GM12878 (cell line): ENCODE data around the gene ERCC1. TPM values are rescaled to one million over a fixed set of nuclear protein-coding genes. Genes with fewer than 3 reads are reported as not detected.
A peak's percentile ranks its signal among the peaks of the same experiment; 100 is the strongest.

Experiments
- BMI1 ChIP-seq: fragments of 450-650 bp; IDR thresholded peaks from 2 replicates; pipeline ENCODE4 v1.6.1; 2016; ENCODE audit warnings: mild to moderate bottlenecking, moderate library complexity, borderline replicate concordance
- CHD1 ChIP-seq: IDR thresholded peaks from 2 replicates; pipeline ENCODE4 v1.6.1; 2012; ENCODE audit warnings: low read depth, low read length, improper control_type of control experiment
- HDAC6 ChIP-seq: fragments of 200-600 bp; sonication (generic); IDR thresholded peaks from one replicate; pipeline ENCODE4 v1.8.0; 2017; ENCODE audit warnings: antibody characterized with exemption; ENCODE audit not compliant: unreplicated experiment
- MTA3 ChIP-seq: IDR thresholded peaks from 2 replicates; pipeline ENCODE4 v1.6.1; 2012; ENCODE audit warnings: low read length, inconsistent platforms, borderline replicate concordance
- MYB ChIP-seq: fragments of 150-350 bp; IDR thresholded peaks from 2 replicates; pipeline ENCODE4 v1.6.1; 2014; ENCODE audit warnings: mild to moderate bottlenecking, low read depth, low read length, borderline replicate concordance
- MYC ChIP-seq: IDR thresholded peaks from 2 replicates; pipeline ENCODE4 v1.6.1; 2011; ENCODE audit warnings: mild to moderate bottlenecking, low read length, moderate library complexity, inconsistent platforms; ENCODE audit not compliant: insufficient read depth, insufficient replicate concordance, insufficient read length, severe bottlenecking
- NFYA ChIP-seq: IDR thresholded peaks from 2 replicates; pipeline ENCODE4 v1.6.1; 2011; ENCODE audit warnings: low read depth, mild to moderate bottlenecking, low read length, improper control_type of control experiment, borderline replicate concordance
- RCOR1 ChIP-seq: conservative IDR thresholded peaks from 2 replicates; pipeline ENCODE4 v1.6.1; 2012; ENCODE audit warnings: low read depth, low read length, improper control_type of control experiment
- SUPT20H ChIP-seq: IDR thresholded peaks from 2 replicates; pipeline ENCODE4 v1.6.1; 2011; ENCODE audit warnings: low read depth, mild to moderate bottlenecking, low read length, moderate library complexity, borderline replicate concordance; ENCODE audit not compliant: control insufficient read depth
- TCF12 ChIP-seq: IDR thresholded peaks from 2 replicates; pipeline ENCODE4 v1.6.1; 2011; ENCODE audit warnings: low read depth, mild to moderate bottlenecking, low read length
- ZNF217 ChIP-seq: fragments of 450-650 bp; IDR thresholded peaks from 2 replicates; pipeline ENCODE4 v1.6.1; 2017; ENCODE audit warnings: antibody characterized with exemption, mild to moderate bottlenecking
- ZNF24 ChIP-seq: fragments of 450-650 bp; IDR thresholded peaks from 2 replicates; pipeline ENCODE4 v1.6.1; 2017; ENCODE audit warnings: antibody characterized with exemption, mild to moderate bottlenecking
- ZNF384 ChIP-seq: IDR thresholded peaks from 2 replicates; pipeline ENCODE4 v1.6.1; 2012; ENCODE audit warnings: low read depth, mild to moderate bottlenecking, low read length, improper control_type of control experiment, borderline replicate concordance
- ZZZ3 ChIP-seq: IDR thresholded peaks from 2 replicates; pipeline ENCODE4 v1.6.1; 2011; ENCODE audit warnings: low read depth; ENCODE audit not compliant: control insufficient read depth, insufficient read length
- polyA plus RNA-seq, 11 experiments: library from polyadenylated mRNA; depleted of rRNA in 4 of 11; unstranded in 6 of 11; stranded (reverse) in 5 of 11; fragments of >200 nt; fragmentation: Nextera tagmentation in 4 of 11; fragmentation: Illumina TruSeq in 1 of 11; extraction: Ambion mirVana in 4 of 11; extraction: Trizol in 1 of 11; gene quantifications; 1 replicate in 1 of 11; 2 replicates in 10 of 11; pipeline versions ENCODE4 v1.2.1 to v1.2.3, GENCODE V29; 2011 to 2016; ENCODE audit warnings: inconsistent platforms in 2 of 11, missing spikeins in 2 of 11, low read depth in 1 of 11
- total RNA-seq, 4 experiments: library from RNA; depleted of rRNA in 3 of 4; stranded (reverse); fragments of >200 nt in 3 of 4; fragmentation: Illumina TruSeq in 1 of 4; extraction: Trizol in 1 of 4; gene quantifications; 2 replicates each; pipeline versions ENCODE4 v1.2.1 to v1.2.3, GENCODE V29; 2013 to 2021
- TF ChIP-seq, protein P1 (sequence below): fragments of 450-650 bp; IDR thresholded peaks from 2 replicates; pipeline ENCODE4 v1.6.1; 2017; ENCODE audit warnings: mild to moderate bottlenecking, moderate library complexity
- TF ChIP-seq, protein P2 (sequence below): fragments of 450-650 bp; IDR thresholded peaks from 2 replicates; pipeline ENCODE4 v1.6.1; 2016; ENCODE audit warnings: mild to moderate bottlenecking, moderate library complexity, borderline replicate concordance
- TF ChIP-seq, protein P3 (sequence below): fragments of 450-650 bp; formaldehyde crosslinking; IDR thresholded peaks from 2 replicates; pipeline ENCODE4 v1.4.0; 2022; ENCODE audit warnings: mild to moderate bottlenecking, moderate library complexity

The ERCC1 gene
- total and polyA plus RNA-seq, 10 of the 15 experiments (the other 5 are each of a cell fraction or from before 2014, with no cell fraction given): 14.7 to 104 (median 61.1) TPM

DNA sequence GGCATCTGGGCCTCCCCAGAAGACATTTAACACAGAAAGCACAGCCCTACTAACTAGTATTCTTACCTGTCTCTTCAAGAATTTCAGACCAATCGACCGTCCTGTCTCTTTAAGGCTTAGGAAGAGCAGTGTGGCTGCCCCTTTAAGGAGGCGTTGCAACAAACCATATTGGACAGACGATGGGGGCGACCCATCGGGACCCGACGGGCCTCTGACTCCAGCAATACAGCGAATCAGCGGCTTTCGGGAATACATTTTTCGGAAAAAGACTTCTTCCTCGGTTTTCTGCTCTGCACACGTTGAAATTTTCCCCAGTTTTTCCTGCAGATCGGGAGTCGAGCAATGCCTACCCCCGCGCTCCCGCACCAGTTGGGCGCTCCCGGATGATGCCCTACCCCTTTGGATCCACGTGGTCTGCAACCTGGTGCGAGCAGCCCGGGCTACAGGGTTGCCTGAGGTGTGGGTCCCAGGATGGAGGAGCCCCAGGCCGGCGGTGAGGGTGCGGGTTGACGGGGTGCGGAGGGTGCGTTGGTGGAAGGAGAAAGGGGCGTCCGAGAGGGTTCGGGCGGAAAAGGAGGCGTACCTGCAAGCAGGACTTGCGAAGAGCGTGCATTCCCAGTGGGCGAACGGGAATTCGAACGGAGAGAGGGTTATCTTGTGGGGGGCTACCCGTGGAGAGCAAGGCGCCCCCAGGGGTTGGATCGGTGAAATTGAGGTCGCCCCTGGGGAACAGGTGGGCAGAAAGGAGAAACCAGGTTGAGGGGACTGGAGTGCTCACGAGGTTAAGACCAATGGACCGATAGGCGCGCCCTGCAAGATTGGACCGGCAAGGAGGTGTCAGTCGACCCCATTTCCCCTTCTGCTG, 17.3 kb downstream of the ERCC1 start, which contains the start of gene POLR1G (continued):
- TF ChIP-seq, protein P1, sequence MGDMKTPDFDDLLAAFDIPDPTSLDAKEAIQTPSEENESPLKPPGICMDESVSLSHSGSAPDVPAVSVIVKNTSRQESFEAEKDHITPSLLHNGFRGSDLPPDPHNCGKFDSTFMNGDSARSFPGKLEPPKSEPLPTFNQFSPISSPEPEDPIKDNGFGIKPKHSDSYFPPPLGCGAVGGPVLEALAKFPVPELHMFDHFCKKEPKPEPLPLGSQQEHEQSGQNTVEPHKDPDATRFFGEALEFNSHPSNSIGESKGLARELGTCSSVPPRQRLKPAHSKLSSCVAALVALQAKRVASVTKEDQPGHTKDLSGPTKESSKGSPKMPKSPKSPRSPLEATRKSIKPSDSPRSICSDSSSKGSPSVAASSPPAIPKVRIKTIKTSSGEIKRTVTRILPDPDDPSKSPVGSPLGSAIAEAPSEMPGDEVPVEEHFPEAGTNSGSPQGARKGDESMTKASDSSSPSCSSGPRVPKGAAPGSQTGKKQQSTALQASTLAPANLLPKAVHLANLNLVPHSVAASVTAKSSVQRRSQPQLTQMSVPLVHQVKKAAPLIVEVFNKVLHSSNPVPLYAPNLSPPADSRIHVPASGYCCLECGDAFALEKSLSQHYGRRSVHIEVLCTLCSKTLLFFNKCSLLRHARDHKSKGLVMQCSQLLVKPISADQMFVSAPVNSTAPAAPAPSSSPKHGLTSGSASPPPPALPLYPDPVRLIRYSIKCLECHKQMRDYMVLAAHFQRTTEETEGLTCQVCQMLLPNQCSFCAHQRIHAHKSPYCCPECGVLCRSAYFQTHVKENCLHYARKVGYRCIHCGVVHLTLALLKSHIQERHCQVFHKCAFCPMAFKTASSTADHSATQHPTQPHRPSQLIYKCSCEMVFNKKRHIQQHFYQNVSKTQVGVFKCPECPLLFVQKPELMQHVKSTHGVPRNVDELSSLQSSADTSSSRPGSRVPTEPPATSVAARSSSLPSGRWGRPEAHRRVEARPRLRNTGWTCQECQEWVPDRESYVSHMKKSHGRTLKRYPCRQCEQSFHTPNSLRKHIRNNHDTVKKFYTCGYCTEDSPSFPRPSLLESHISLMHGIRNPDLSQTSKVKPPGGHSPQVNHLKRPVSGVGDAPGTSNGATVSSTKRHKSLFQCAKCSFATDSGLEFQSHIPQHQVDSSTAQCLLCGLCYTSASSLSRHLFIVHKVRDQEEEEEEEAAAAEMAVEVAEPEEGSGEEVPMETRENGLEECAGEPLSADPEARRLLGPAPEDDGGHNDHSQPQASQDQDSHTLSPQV: no peak
- TF ChIP-seq ZNF24 (no peak), ZZZ3 (no peak), MTA3 (no peak), ZNF217 (no peak), MYB (no peak), NFYA (no peak), RCOR1 (no peak), TCF12 (no peak), MYC (no peak), ZNF384 (no peak), BMI1 (no peak), HDAC6 (no peak), CHD1 (peak; percentile 99), SUPT20H (no peak)
- TF ChIP-seq, protein P2, sequence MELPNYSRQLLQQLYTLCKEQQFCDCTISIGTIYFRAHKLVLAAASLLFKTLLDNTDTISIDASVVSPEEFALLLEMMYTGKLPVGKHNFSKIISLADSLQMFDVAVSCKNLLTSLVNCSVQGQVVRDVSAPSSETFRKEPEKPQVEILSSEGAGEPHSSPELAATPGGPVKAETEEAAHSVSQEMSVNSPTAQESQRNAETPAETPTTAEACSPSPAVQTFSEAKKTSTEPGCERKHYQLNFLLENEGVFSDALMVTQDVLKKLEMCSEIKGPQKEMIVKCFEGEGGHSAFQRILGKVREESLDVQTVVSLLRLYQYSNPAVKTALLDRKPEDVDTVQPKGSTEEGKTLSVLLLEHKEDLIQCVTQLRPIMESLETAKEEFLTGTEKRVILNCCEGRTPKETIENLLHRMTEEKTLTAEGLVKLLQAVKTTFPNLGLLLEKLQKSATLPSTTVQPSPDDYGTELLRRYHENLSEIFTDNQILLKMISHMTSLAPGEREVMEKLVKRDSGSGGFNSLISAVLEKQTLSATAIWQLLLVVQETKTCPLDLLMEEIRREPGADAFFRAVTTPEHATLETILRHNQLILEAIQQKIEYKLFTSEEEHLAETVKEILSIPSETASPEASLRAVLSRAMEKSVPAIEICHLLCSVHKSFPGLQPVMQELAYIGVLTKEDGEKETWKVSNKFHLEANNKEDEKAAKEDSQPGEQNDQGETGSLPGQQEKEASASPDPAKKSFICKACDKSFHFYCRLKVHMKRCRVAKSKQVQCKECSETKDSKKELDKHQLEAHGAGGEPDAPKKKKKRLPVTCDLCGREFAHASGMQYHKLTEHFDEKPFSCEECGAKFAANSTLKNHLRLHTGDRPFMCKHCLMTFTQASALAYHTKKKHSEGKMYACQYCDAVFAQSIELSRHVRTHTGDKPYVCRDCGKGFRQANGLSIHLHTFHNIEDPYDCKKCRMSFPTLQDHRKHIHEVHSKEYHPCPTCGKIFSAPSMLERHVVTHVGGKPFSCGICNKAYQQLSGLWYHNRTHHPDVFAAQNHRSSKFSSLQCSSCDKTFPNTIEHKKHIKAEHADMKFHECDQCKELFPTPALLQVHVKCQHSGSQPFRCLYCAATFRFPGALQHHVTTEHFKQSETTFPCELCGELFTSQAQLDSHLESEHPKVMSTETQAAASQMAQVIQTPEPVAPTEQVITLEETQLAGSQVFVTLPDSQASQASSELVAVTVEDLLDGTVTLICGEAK: peak; percentile 85; the same call in 1 of the 2 replicates
- TF ChIP-seq, protein P3, sequence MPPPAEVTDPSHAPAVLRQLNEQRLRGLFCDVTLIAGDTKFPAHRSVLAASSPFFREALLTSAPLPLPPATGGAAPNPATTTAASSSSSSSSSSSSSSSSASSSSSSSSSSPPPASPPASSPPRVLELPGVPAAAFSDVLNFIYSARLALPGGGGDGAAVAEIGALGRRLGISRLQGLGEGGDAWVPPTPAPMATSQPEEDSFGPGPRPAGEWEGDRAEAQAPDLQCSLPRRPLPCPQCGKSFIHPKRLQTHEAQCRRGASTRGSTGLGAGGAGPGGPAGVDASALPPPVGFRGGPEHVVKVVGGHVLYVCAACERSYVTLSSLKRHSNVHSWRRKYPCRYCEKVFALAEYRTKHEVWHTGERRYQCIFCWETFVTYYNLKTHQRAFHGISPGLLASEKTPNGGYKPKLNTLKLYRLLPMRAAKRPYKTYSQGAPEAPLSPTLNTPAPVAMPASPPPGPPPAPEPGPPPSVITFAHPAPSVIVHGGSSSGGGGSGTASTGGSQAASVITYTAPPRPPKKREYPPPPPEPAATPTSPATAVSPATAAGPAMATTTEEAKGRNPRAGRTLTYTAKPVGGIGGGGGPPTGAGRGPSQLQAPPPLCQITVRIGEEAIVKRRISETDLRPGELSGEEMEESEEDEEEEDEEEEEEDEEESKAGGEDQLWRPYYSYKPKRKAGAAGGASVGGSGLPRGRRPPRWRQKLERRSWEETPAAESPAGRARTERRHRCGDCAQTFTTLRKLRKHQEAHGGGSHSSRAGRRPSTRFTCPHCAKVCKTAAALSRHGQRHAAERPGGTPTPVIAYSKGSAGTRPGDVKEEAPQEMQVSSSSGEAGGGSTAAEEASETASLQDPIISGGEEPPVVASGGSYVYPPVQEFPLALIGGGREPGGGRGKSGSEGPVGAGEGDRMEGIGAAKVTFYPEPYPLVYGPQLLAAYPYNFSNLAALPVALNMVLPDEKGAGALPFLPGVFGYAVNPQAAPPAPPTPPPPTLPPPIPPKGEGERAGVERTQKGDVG (CRISPR knock-in tag): no peak
